ENCODE results near the gene DNAJC5G.
"Not testable (repeated sequence)": the region's sequence is repeated elsewhere in the genome, so short reads cannot be mapped to it uniquely, and the experiment has no call there.

Gene DNAJC5G

GRCh38 chr2:27263287-27264252 lies 11.7 kb upstream of the DNAJC5G start:
- H3K27ac ChIP-seq, result no peak overlapping the region; the same call in 1 of the 2 replicates
- TF ChIP-seq CTCF (conservative IDR thresholded peaks at IDR 0.05), result no peak

- no peak for TF ChIP-seq CTCF (conservative IDR thresholded peaks at IDR 0.05)
- H3K27ac ChIP-seq, result peak overlapping the region; percentile 24; the same call in 1 of the 2 replicates
These were observed 10.9 kb upstream of the DNAJC5G start for GRCh38 chr2:27264253-27264752.

GRCh38 chr2:27264753-27265535 lies 10.3 kb upstream of the DNAJC5G start:
- peak overlapping the region; percentile 24; the same call in 1 of the 2 replicates for H3K27ac ChIP-seq
- TF ChIP-seq CTCF (conservative IDR thresholded peaks at IDR 0.05), result peak; percentile 80

- H3K27ac ChIP-seq, result no peak overlapping the region; the same call in 1 of the 2 replicates
- TF ChIP-seq CTCF (conservative IDR thresholded peaks at IDR 0.05), result no peak
These were observed 9.7 kb upstream of the DNAJC5G start for GRCh38 chr2:27265536-27265870.

GRCh38 chr2:27268296-27268695 lies 6.9 kb upstream of the DNAJC5G start:
- not testable (repeated sequence) for H3K27ac ChIP-seq

GRCh38 chr2:27270131-27270530 lies 5.1 kb upstream of the DNAJC5G start:
- H3K27ac ChIP-seq, result no peak overlapping the region
- no peak for TF ChIP-seq CTCF (conservative IDR thresholded peaks at IDR 0.05)

- no peak for TF ChIP-seq CTCF (conservative IDR thresholded peaks at IDR 0.05)
- no peak overlapping the region for H3K27ac ChIP-seq
These were observed 4.6 kb upstream of the DNAJC5G start for GRCh38 chr2:27270670-27271069.
